UCSD-AML1 (cell line): Measurements from ENCODE around the gene CABLES2.
"Not testable (repeated sequence)": the region's sequence is repeated elsewhere in the genome, so short reads cannot be mapped to it uniquely, and the experiment has no call there.

Source experiments
- DNase-seq: peaks from one replicate; lab custom pipeline; 2025; ENCODE audit not compliant: unreplicated experiment; lab: John Stamatoyannopoulos, UW

Gene CABLES2

GRCh38 chr20:62436692-62437091 lies 29.6 kb upstream of the CABLES2 start:
- no peak for DNase-seq

- no peak for DNase-seq
Measured at GRCh38 chr20:62433658-62434497, 26.8 kb upstream of the CABLES2 start.

GRCh38 chr20:62430866-62431447 lies 23.9 kb upstream of the CABLES2 start:
- DNase-seq, result no peak

GRCh38 chr20:62430311-62430853 lies 23.3 kb upstream of the CABLES2 start:
- no peak for DNase-seq

- no peak for DNase-seq
Measured at GRCh38 chr20:62429455-62430310, 22.6 kb upstream of the CABLES2 start.

GRCh38 chr20:62428396-62429295 lies 21.6 kb upstream of the CABLES2 start:
- DNase-seq, result no peak

- DNase-seq, result no peak
Measured at GRCh38 chr20:62428002-62428372, 20.9 kb upstream of the CABLES2 start.

- DNase-seq, result no peak
Measured at GRCh38 chr20:62427172-62428001, 20.3 kb upstream of the CABLES2 start, which contains the start of gene RBBP8NL. RBBP8NL (minus strand) TSS chr20:62427539; CDS start chr20:62419647, 7,892 bp downstream.

- DNase-seq, result no peak
Measured at GRCh38 chr20:62426699-62427131, 19.6 kb upstream of the CABLES2 start.

GRCh38 chr20:62426059-62426348 lies 18.9 kb upstream of the CABLES2 start:
- not testable (repeated sequence) for DNase-seq

GRCh38 chr20:62425281-62426058 lies 18.4 kb upstream of the CABLES2 start:
- DNase-seq, result no peak

GRCh38 chr20:62424249-62425107 lies 17.4 kb upstream of the CABLES2 start:
- no peak for DNase-seq

GRCh38 chr20:62423326-62423706 lies 16.2 kb upstream of the CABLES2 start:
- DNase-seq, result no peak

- DNase-seq, result no peak
Measured at GRCh38 chr20:62422636-62423325, 15.7 kb upstream of the CABLES2 start.

GRCh38 chr20:62421716-62421990 lies 14.6 kb upstream of the CABLES2 start:
- DNase-seq, result no peak

- no peak for DNase-seq
Measured at GRCh38 chr20:62420846-62421715, 14.0 kb upstream of the CABLES2 start.

GRCh38 chr20:62419759-62420158 lies 12.7 kb upstream of the CABLES2 start:
- DNase-seq, result no peak
